Fibroblast of mammary gland (primary cell): Measurements from ENCODE around the gene OR10Z1.

ENCODE experiments used
- DNase-seq: peaks from one replicate; pipeline ENCODE4 v3.0.0-alpha.2; 2010; ENCODE audit warnings: low read depth
- H3K4me3 ChIP-seq: 2 replicates; pipeline ENCODE4 v1.5.1; 2011; ENCODE audit warnings: low read depth, mild to moderate bottlenecking, low read length, moderate library complexity; ENCODE audit not compliant: control insufficient read depth
- CTCF ChIP-seq: conservative IDR thresholded peaks from 2 replicates; pipeline ENCODE4 v1.5.1; 2011; ENCODE audit warnings: low read depth, low read length, inconsistent platforms; ENCODE audit not compliant: control insufficient read depth, insufficient read depth

OR10Z1 gene

GRCh38 chr1:158613764-158614163 is 8.7 kb downstream of the OR10Z1 start:
- H3K4me3 ChIP-seq, result no peak overlapping the region
- no peak for DNase-seq
- TF ChIP-seq CTCF, result no peak

- DNase-seq, result no peak
- no peak for TF ChIP-seq CTCF
- no peak overlapping the region for H3K4me3 ChIP-seq
These were observed 33.1 kb downstream of the OR10Z1 start for GRCh38 chr1:158638146-158638545.

- H3K4me3 ChIP-seq, result no peak overlapping the region
- no peak for TF ChIP-seq CTCF
- DNase-seq, result no peak
These were observed 33.8 kb downstream of the OR10Z1 start for GRCh38 chr1:158638904-158639303.

GRCh38 chr1:158644449-158644848 is 39.4 kb downstream of the OR10Z1 start:
- no peak overlapping the region for H3K4me3 ChIP-seq
- no peak for TF ChIP-seq CTCF
- no peak for DNase-seq

GRCh38 chr1:158646465-158646864 is 41.4 kb downstream of the OR10Z1 start:
- no peak for TF ChIP-seq CTCF
- DNase-seq, result no peak
- H3K4me3 ChIP-seq, result no peak overlapping the region

- no peak for DNase-seq
- H3K4me3 ChIP-seq, result no peak overlapping the region
- no peak for TF ChIP-seq CTCF
These were observed 44.0 kb downstream of the OR10Z1 start for GRCh38 chr1:158649052-158649451.

- no peak overlapping the region for H3K4me3 ChIP-seq
- no peak for DNase-seq
- no peak for TF ChIP-seq CTCF
These were observed 47.8 kb downstream of the OR10Z1 start for GRCh38 chr1:158652721-158653334.
